PFSK-1 (cell line): ENCODE data around the gene STAT3.

Experiments
- FOXP2 ChIP-seq: optimal IDR thresholded peaks from 2 replicates; pipeline ENCODE3; 2011; ENCODE audit warnings: borderline replicate concordance, control low read depth, inconsistent platforms; ENCODE audit not compliant: insufficient read depth; ENCODE audit errors: extremely low read length, extremely low read depth
- POLR2AphosphoS5 ChIP-seq: IDR thresholded peaks from 2 replicates; pipeline ENCODE4 v1.6.1; 2012; ENCODE audit warnings: low read depth, mild to moderate bottlenecking, control low read depth, low read length, moderate library complexity
- SIN3A ChIP-seq: IDR thresholded peaks from 2 replicates; pipeline ENCODE4 v1.6.1; 2012; ENCODE audit warnings: mild to moderate bottlenecking, low read length, moderate library complexity, borderline replicate concordance; ENCODE audit not compliant: insufficient read depth
- TAF1 ChIP-seq: IDR thresholded peaks from 2 replicates; pipeline ENCODE4 v1.6.1; 2012; ENCODE audit warnings: low read length, control low read depth, borderline replicate concordance; ENCODE audit not compliant: insufficient read depth
- TF ChIP-seq, protein P1 (sequence below), 2 experiments: IDR thresholded peaks; 2 replicates each; pipeline versions ENCODE4 v1.6.1 to v1.8.0; 2011 to 2012; ENCODE audit warnings: low read depth in 2 of 2, low read length in 2 of 2, control low read depth in 1 of 2, inconsistent platforms in 1 of 2, mild to moderate bottlenecking in 1 of 2, moderate library complexity in 1 of 2; ENCODE audit not compliant: insufficient read depth in 1 of 2

DNA sequence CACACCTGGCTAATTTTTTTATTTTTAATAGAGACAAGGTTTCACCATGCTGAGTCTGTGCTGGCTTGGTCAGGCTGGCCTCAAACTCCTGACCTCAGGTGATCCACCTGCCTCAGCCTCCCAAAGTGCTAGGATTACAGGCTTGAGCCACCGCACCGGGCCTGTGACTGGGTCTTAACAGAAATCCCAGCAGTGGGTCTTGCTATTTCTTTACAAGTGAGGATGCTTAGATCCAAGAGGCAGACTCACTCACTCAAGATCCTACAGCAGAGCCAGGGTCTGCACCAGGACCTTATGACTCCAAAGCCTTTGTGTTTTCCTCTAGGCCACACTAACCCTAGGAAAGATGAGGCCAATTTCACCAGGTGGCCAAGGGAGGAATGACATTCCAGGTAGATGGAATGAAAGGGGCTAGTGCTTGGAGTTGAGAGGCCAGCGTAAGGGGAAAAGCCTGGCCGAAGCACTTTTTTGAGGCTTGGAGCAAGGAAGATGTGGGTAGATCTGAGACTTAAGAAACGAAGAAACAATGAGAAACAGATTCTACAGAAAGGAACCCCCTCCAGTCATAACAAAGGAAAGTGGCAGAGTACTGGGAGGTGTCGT is 105.7 kb downstream of the STAT3 start:
- TF ChIP-seq SIN3A (no peak), FOXP2 (no peak), POLR2AphosphoS5 (no peak), TAF1 (no peak)
- TF ChIP-seq, protein P1, sequence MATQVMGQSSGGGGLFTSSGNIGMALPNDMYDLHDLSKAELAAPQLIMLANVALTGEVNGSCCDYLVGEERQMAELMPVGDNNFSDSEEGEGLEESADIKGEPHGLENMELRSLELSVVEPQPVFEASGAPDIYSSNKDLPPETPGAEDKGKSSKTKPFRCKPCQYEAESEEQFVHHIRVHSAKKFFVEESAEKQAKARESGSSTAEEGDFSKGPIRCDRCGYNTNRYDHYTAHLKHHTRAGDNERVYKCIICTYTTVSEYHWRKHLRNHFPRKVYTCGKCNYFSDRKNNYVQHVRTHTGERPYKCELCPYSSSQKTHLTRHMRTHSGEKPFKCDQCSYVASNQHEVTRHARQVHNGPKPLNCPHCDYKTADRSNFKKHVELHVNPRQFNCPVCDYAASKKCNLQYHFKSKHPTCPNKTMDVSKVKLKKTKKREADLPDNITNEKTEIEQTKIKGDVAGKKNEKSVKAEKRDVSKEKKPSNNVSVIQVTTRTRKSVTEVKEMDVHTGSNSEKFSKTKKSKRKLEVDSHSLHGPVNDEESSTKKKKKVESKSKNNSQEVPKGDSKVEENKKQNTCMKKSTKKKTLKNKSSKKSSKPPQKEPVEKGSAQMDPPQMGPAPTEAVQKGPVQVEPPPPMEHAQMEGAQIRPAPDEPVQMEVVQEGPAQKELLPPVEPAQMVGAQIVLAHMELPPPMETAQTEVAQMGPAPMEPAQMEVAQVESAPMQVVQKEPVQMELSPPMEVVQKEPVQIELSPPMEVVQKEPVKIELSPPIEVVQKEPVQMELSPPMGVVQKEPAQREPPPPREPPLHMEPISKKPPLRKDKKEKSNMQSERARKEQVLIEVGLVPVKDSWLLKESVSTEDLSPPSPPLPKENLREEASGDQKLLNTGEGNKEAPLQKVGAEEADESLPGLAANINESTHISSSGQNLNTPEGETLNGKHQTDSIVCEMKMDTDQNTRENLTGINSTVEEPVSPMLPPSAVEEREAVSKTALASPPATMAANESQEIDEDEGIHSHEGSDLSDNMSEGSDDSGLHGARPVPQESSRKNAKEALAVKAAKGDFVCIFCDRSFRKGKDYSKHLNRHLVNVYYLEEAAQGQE (IDR thresholded peaks at IDR 0.05; ENCODE audit: insufficient read depth in 1 of 2, low read depth in 2 of 2, low read length in 2 of 2): no peak
